ENCODE data around the gene TMC4. TPM values are rescaled to one million over a fixed set of nuclear protein-coding genes. Genes with fewer than 3 reads are reported as not detected.
A peak's percentile ranks its signal among the peaks of the same experiment; 100 is the strongest.

The TMC4 gene
- total RNA-seq, 2 donors from 2014 or later = 0.41 to 7.8 TPM

DNA sequence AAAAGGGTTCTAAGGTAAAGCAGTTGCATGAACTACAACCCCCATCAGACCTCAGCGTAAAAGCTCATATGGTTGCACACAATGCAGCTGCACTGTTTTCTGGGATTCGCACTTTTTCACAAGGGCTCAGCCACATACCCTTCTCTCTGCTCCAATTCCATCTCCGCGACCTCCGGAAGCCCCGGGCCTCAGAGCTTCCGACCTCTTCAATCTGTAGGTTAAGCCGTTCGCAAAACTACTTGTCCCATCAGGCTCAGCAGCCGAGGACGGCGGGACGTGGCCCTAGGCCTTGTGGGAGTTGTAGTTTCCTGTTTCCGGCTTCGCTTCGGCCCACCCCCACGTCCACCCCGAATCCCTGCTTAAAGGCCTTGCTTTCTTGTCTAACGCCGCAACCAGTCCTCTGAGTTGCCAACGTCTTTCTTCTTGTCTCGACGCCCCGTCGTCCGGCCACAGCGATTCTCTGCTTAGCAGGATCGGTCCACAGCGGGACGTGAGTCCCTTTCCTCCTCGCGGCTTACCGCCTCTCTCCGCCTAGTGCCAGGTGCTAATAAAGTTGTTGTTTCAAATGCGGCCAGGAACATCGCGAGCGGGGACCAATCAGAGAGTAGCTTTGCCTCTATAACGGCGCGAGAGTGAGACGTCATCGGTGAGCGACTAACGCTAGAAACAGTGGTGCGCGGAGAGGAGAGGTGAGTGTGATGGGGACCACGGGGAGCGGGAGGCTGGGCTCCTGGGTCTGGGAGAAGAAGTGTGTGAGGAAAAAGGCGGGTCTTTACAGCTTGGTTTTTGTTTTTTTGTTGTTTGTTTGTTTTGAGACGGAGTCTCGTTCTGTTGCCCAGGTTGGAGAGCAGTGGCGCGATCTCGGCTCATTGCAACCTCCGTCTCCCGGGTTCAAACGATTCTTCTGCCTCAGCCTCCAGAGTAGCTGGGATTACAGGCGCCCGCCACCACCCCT lies 57.6 kb downstream of the TMC4 start, which contains the start of the genes PRPF31 and TFPT:
Gene PRPF31 (plus strand): TSS at position 646 of the 955 bp plus-strand sequence. CDS start 2,525 bp downstream, outside the sequence.
Gene TFPT (minus strand): TSS at position 549 of the 955 bp plus-strand sequence. CDS start 388 bp downstream, at position 161.
- peaks cover 26% of the 10 kb centered on the region for H3K36me3 ChIP-seq
- ATAC-seq (ENCODE audit: insufficient number of reproducible peaks, low FRiP score, low read depth) (peak; percentile 94), DNase-seq (ENCODE audit: low spot score) (peak; percentile 97)
- no peaks in the 10 kb centered on the region for H3K9me3 ChIP-seq
- TF ChIP-seq, protein P1, sequence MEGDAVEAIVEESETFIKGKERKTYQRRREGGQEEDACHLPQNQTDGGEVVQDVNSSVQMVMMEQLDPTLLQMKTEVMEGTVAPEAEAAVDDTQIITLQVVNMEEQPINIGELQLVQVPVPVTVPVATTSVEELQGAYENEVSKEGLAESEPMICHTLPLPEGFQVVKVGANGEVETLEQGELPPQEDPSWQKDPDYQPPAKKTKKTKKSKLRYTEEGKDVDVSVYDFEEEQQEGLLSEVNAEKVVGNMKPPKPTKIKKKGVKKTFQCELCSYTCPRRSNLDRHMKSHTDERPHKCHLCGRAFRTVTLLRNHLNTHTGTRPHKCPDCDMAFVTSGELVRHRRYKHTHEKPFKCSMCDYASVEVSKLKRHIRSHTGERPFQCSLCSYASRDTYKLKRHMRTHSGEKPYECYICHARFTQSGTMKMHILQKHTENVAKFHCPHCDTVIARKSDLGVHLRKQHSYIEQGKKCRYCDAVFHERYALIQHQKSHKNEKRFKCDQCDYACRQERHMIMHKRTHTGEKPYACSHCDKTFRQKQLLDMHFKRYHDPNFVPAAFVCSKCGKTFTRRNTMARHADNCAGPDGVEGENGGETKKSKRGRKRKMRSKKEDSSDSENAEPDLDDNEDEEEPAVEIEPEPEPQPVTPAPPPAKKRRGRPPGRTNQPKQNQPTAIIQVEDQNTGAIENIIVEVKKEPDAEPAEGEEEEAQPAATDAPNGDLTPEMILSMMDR (IDR thresholded peaks at IDR 0.05) = no peak
- H3K27ac ChIP-seq = peak within 1 kb of the TSS; percentile 71 to 87
- peaks cover 18 to 29% of the 10 kb centered on the region in 2 donors for H3K4me1 ChIP-seq (ENCODE audit: control insufficient read depth in 1 of 2, low read depth in 2 of 2)
- no peaks in the 10 kb centered on the region for H3K27me3 ChIP-seq (replicated peaks; ENCODE audit: insufficient read depth)
- peak within 1 kb of the TSS; percentile 78 for H3K4me3 ChIP-seq

DNA sequence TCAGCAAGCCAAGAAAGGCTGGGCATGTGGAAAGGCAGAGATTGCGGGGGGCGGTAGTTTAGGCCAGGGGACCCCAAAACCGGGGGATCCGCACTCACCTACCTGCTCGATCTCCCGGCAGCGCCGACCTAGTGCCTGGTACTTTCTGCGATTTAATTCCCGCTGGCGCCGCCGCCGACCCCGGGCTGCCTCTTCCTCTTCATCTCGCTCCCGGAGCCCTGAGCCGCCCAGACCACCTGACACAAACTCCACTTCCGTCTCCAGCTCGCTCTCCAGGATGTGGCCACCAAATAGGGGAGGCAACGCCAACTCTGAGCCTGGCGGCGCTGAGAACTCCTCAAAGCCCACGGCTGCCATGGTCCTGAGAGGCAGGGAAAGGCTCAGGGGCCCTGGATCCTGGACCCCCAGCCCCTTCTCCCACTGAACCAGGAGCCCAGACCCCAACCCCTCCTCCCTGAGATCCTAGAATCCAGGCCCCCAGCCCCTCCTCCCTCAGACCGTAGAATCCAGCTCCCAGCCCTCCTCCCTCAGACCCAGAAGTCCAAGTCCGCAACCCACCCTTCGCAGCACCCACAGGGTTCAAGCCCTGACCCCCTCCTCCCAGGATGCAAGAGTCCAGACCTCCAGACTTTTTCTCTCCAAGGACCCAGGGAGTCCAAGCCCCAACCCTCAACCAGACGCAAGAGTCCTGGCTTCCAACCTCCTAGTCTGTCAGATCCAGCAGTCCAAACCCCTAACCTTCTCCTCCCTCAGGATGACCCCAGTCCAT lies 58.4 kb downstream of the TMC4 start:
- Histone ChIP-seq H3K9me3 (no peaks in the 10 kb centered on the region), H3K27ac (peak overlapping the region in 1 of 2 donors; percentile 71), H3K4me1 (ENCODE audit: control insufficient read depth in 1 of 2, low read depth in 2 of 2) (peaks cover 18 to 29% of the 10 kb centered on the region in 2 donors), H3K4me3 (peak overlapping the region; percentile 78), H3K36me3 (peaks cover 25% of the 10 kb centered on the region), H3K27me3 (replicated peaks; ENCODE audit: insufficient read depth) (no peaks in the 10 kb centered on the region)
- TF ChIP-seq, protein P1 (IDR thresholded peaks at IDR 0.05) = no peak
- ATAC-seq (ENCODE audit: insufficient number of reproducible peaks, low FRiP score, low read depth) (no peak), DNase-seq (ENCODE audit: low spot score) (no peak)

Other genes starting within 250 kb of the TMC4 start
- not detected for gene CACNG8, start 210.2 kb downstream of the TMC4 start, total RNA-seq
- gene CACNG6, start 181.5 kb downstream of the TMC4 start, total RNA-seq = not detected
- gene VSTM1, start 109.3 kb downstream of the TMC4 start, total RNA-seq = not detected
- not detected for gene TARM1, start 91.8 kb downstream of the TMC4 start, total RNA-seq
- gene OSCAR, start 72.4 kb downstream of the TMC4 start, total RNA-seq = 1 to 10 TPM; 4.6 to 8.0 TPM
- 10 to 100 TPM; 13.0 to 16.6 TPM for gene NDUFA3, start 70.3 kb downstream of the TMC4 start, total RNA-seq
- 1 to 10 TPM; 8.7 to 8.8 TPM for gene TFPT, start 57.5 kb downstream of the TMC4 start, total RNA-seq
- gene PRPF31, start 57.4 kb downstream of the TMC4 start, total RNA-seq = 10 to 100 TPM; 48.2 to 54.3 TPM
- 10 to 100 TPM; 20.8 to 28.1 TPM for gene CNOT3, start 35.4 kb downstream of the TMC4 start, total RNA-seq
- 1 to 10 TPM; 7.6 to 8.0 TPM for gene LENG1, start 13.4 kb downstream of the TMC4 start, total RNA-seq
- gene MBOAT7, start 16.4 kb upstream of the TMC4 start, total RNA-seq = 10 to 100 TPM; 46.0 to 61.1 TPM
- gene TSEN34, start 18.1 kb upstream of the TMC4 start, total RNA-seq = 10 to 100 TPM; 38.5 to 60.7 TPM
- gene RPS9, start 27.7 kb upstream of the TMC4 start, total RNA-seq = 1,000 to 10,000 TPM; 1,017 to 1,395 TPM
- 10 to 100 TPM; 21.9 to 71.5 TPM for gene LILRB3, start 49.8 kb upstream of the TMC4 start, total RNA-seq
- 1 to 10 TPM; 4.6 to 5.2 TPM for gene LILRA6, start 69.6 kb upstream of the TMC4 start, total RNA-seq
- 10 to 100 TPM; 17.6 to 60.4 TPM for gene LILRB5, start 84.1 kb upstream of the TMC4 start, total RNA-seq
- 10 to 100 TPM; 11.1 to 13.7 TPM for gene LILRB2, start 108.0 kb upstream of the TMC4 start, total RNA-seq
- gene LILRA5, start 140.0 kb upstream of the TMC4 start, total RNA-seq = 10 to 100 TPM in 1 of 2 donors, 1 to 10 TPM in 1; 9.6 to 12.2 TPM
- not detected for gene LILRA4, start 166.0 kb upstream of the TMC4 start, total RNA-seq
- 10 to 100 TPM; 31.2 to 64.7 TPM for gene LAIR1, start 191.8 kb upstream of the TMC4 start, total RNA-seq
- not detected for gene TTYH1, start 242.3 kb upstream of the TMC4 start, total RNA-seq

All from thoracic aorta (tissue), 2 donors.